Colonic mucosa (tissue), 4 donors: Measurements from ENCODE around the gene FHIT. TPM values are rescaled to one million over a fixed set of nuclear protein-coding genes. Genes with fewer than 3 reads are reported as not detected.

Experiments
- DNase-seq: peaks from one replicate; pipeline ENCODE4 v3.0.0-alpha.2; 2020
- H3K27ac ChIP-seq: fragments of 200-600 bp; one replicate; pipeline ENCODE4 v1.8.0; 2021
- H3K27me3 ChIP-seq: fragments of 200-600 bp; one replicate; pipeline ENCODE4 v1.8.0; 2021
- H3K36me3 ChIP-seq: fragments of 200-600 bp; one replicate; pipeline ENCODE4 v1.8.0; 2021
- H3K4me1 ChIP-seq: fragments of 200-600 bp; one replicate; pipeline ENCODE4 v1.8.0; 2021; ENCODE audit warnings: mild to moderate bottlenecking
- H3K4me3 ChIP-seq: fragments of 200-600 bp; one replicate; pipeline ENCODE4 v1.8.0; 2021
- H3K9ac ChIP-seq, 2 donors: one replicate each; pipeline ENCODE4 v1.7.0; 2013; ENCODE audit warnings: control low read depth in 2 of 2, low read depth in 2 of 2, low read length in 2 of 2
- H3K9me3 ChIP-seq: fragments of 200-600 bp; one replicate; pipeline ENCODE4 v1.8.0; 2021
- CTCF ChIP-seq: fragments of 200-600 bp; IDR thresholded peaks from one replicate; pipeline ENCODE4 v1.8.0; 2022; ENCODE audit warnings: antibody characterized with exemption, mild to moderate bottlenecking
- intact Hi-C: fragments of 100-400 bp; cut with DNase I; formaldehyde crosslinking; loops from one replicate; pipeline ENCODE4 v1.14.1; 2022
- total RNA-seq, 2 donors: library from RNA; stranded (reverse); fragmentation: NEBNext Ultra II Directional in 1 of 2; extraction: Animal tissue kit (Norgen Biotek cat#: 25700) in 1 of 2; gene quantifications; one replicate each; pipeline ENCODE4 v1.2.1, GENCODE V29; 2021
- donor health status: healthy.
- donor health status: DM: no; HTN: no; CAD: no.
- donor health status: DM: no; HTN: no; CAD: no.

The FHIT gene
- total RNA-seq, 2 donors from 2014 or later, result 7.7 to 9.4 TPM

GRCh38 chr3:60475096-60475495, 776.2 kb downstream of the FHIT start:
- H3K27me3 ChIP-seq, result no peaks in the 10 kb centered on the region
- H3K4me3 ChIP-seq, result no peak overlapping the region
- H3K36me3 ChIP-seq, result no peaks in the 10 kb centered on the region
- intact Hi-C loops, result no loop called here
- no peak overlapping the region for H3K9ac ChIP-seq
- no peak for DNase-seq
- no peaks in the 10 kb centered on the region for H3K9me3 ChIP-seq
- H3K4me1 ChIP-seq, result no peaks in the 10 kb centered on the region
- H3K27ac ChIP-seq, result no peak overlapping the region
- no peak for TF ChIP-seq CTCF

- H3K27me3 ChIP-seq, result no peaks in the 10 kb centered on the region
- no peak for TF ChIP-seq CTCF
- no peak overlapping the region for H3K4me3 ChIP-seq
- H3K4me1 ChIP-seq, result no peaks in the 10 kb centered on the region
- no peaks in the 10 kb centered on the region for H3K36me3 ChIP-seq
- no peak overlapping the region for H3K27ac ChIP-seq
- no peaks in the 10 kb centered on the region for H3K9me3 ChIP-seq
- H3K9ac ChIP-seq, result no peak overlapping the region
- intact Hi-C loops, result no loop called here
- no peak for DNase-seq
Measured at GRCh38 chr3:60469481-60469880, 781.8 kb downstream of the FHIT start.

GRCh38 chr3:60463685-60464084, 787.6 kb downstream of the FHIT start:
- intact Hi-C loops, result no loop called here
- no peak for TF ChIP-seq CTCF
- Histone ChIP-seq H3K27me3 (no peaks in the 10 kb centered on the region), H3K36me3 (no peaks in the 10 kb centered on the region), H3K4me3 (no peak overlapping the region), H3K9me3 (no peaks in the 10 kb centered on the region), H3K9ac (no peak overlapping the region), H3K27ac (no peak overlapping the region), H3K4me1 (no peaks in the 10 kb centered on the region)
- DNase-seq, result no peak

GRCh38 chr3:60461267-60461666, 790.0 kb downstream of the FHIT start:
- Histone ChIP-seq H3K4me3 (no peak overlapping the region), H3K27ac (no peak overlapping the region), H3K9ac (no peak overlapping the region), H3K4me1 (no peaks in the 10 kb centered on the region), H3K9me3 (no peaks in the 10 kb centered on the region), H3K27me3 (no peaks in the 10 kb centered on the region), H3K36me3 (no peaks in the 10 kb centered on the region)
- no peak for DNase-seq
- TF ChIP-seq CTCF, result no peak
- intact Hi-C loops, result no loop called here

- Histone ChIP-seq H3K27ac (no peak overlapping the region), H3K4me3 (no peak overlapping the region), H3K27me3 (no peaks in the 10 kb centered on the region), H3K36me3 (no peaks in the 10 kb centered on the region), H3K4me1 (no peaks in the 10 kb centered on the region), H3K9me3 (no peaks in the 10 kb centered on the region), H3K9ac (no peak overlapping the region)
- TF ChIP-seq CTCF, result no peak
- DNase-seq, result no peak
- intact Hi-C loops, result no loop called here
Measured at GRCh38 chr3:60456180-60456579, 795.1 kb downstream of the FHIT start.

- Histone ChIP-seq H3K27ac (no peak overlapping the region), H3K9ac (no peak overlapping the region), H3K9me3 (no peaks in the 10 kb centered on the region), H3K36me3 (no peaks in the 10 kb centered on the region), H3K27me3 (no peaks in the 10 kb centered on the region), H3K4me1 (no peaks in the 10 kb centered on the region), H3K4me3 (no peak overlapping the region)
- no peak for TF ChIP-seq CTCF
- DNase-seq, result no peak
- intact Hi-C loops, result no loop called here
Measured at GRCh38 chr3:60453326-60453725, 797.9 kb downstream of the FHIT start.
